Gastrocnemius medialis (tissue), 4 donors: ENCODE results near the gene USH2A. TPM values are rescaled to one million over a fixed set of nuclear protein-coding genes. Genes with fewer than 3 reads are reported as not detected.

Experiments
- ATAC-seq, 2 donors: fragments of 150-250 bp; one replicate each; pipeline ENCODE4 v1.9.1; 2016
- DNase-seq, 2 donors: peaks; one replicate each; pipeline ENCODE4 v3.0.0-alpha.2; 2019
- H3K27ac ChIP-seq, 4 donors: fragments of 200-600 bp; sonication (generic); 1 replicate in 1 of 4; 2 replicates in 3 of 4; pipeline ENCODE4 v1.5.1; 2016 to 2018; ENCODE audit warnings: mild to moderate bottlenecking in 2 of 4, moderate library complexity in 1 of 4
- H3K27me3 ChIP-seq, 3 donors: fragments of 200-600 bp; sonication (generic) in 2 of 3; 1 replicate in 1 of 3; 2 replicates in 2 of 3; pipeline versions ENCODE4 v1.5.1 to v1.6.0; 2016 to 2019; ENCODE audit warnings: mild to moderate bottlenecking in 1 of 3, moderate library complexity in 1 of 3
- H3K36me3 ChIP-seq, 2 donors: fragments of 200-600 bp; sonication (generic) in 1 of 2; one replicate each; pipeline ENCODE4 v1.5.1; 2017 to 2018
- H3K4me1 ChIP-seq, 2 donors: fragments of 200-600 bp; sonication (generic) in 1 of 2; one replicate each; pipeline ENCODE4 v1.5.1; 2016 to 2017; ENCODE audit warnings: mild to moderate bottlenecking in 2 of 2
- H3K4me3 ChIP-seq, 4 donors: fragments of 200-600 bp; sonication (generic) in 3 of 4; 1 replicate in 1 of 4; 2 replicates in 3 of 4; pipeline ENCODE4 v1.5.1; 2016 to 2019; ENCODE audit warnings: mild to moderate bottlenecking in 2 of 4
- H3K9me3 ChIP-seq, 3 donors: fragments of 200-600 bp; sonication (generic) in 2 of 3; 1 replicate in 1 of 3; 2 replicates in 2 of 3; pipeline ENCODE4 v1.5.1; 2016 to 2019
- CTCF ChIP-seq, 5 experiments: fragments of 450-650 bp in 3 of 5; fragments of 200-600 bp in 2 of 5; sonication (generic) in 2 of 5; IDR thresholded peaks in 4 of 5; conservative IDR thresholded peaks in 1 of 5; 1 replicate in 4 of 5; 2 replicates in 1 of 5; pipeline ENCODE4 v1.5.1; 2016 to 2019; ENCODE audit warnings: antibody characterized with exemption in 5 of 5, mild to moderate bottlenecking in 3 of 5, moderate library complexity in 3 of 5
- POLR2A ChIP-seq, 2 donors: fragments of 450-650 bp; IDR thresholded peaks; one replicate each; pipeline ENCODE4 v1.6.1; 2017; ENCODE audit warnings: antibody characterized with exemption in 2 of 2, mild to moderate bottlenecking in 2 of 2, moderate library complexity in 2 of 2
- in situ Hi-C, 4 donors: fragments of 200-750 bp; cut with MboI; loops; one replicate each; pipeline versions ENCODE4 v1.15.0 to v1.8.0; 2017; ENCODE audit warnings: low sequenced_read_pairs in 4 of 4
- intact Hi-C: fragments of 100-400 bp; cut with DNase I; formaldehyde crosslinking; loops from one replicate; pipeline ENCODE4 v1.15.1; 2023; ENCODE audit warnings: low total_unique reads
- total RNA-seq, 4 donors: library from RNA; depleted of rRNA; stranded (reverse); fragments of >200 nt; gene quantifications; one replicate each; pipeline versions ENCODE4 v1.1.0 to v1.2.3, GENCODE V29; 2016

USH2A gene
- total RNA-seq, 4 donors from 2014 or later, result 0.02 TPM; not detected in 3

- Histone ChIP-seq H3K4me1 (no peaks in the 10 kb centered on the region), H3K27me3 (no peaks in the 10 kb centered on the region), H3K27ac (no peak overlapping the region), H3K4me3 (no peak overlapping the region), H3K36me3 (no peaks in the 10 kb centered on the region), H3K9me3 (no peaks in the 10 kb centered on the region)
- DNase-seq (no peak), ATAC-seq (no peak)
- TF ChIP-seq POLR2A (IDR thresholded peaks at IDR 0.05) (no peak), CTCF (IDR thresholded peaks at IDR 0.05 in 4 of 5, conservative IDR thresholded peaks at IDR 0.05 in 1 of 5) (no peak)
- in situ Hi-C loops, result no loop called here
- intact Hi-C loops, result no loop called here
Measured at GRCh38 chr1:216045400-216045799, 377.8 kb downstream of the USH2A start.

DNA sequence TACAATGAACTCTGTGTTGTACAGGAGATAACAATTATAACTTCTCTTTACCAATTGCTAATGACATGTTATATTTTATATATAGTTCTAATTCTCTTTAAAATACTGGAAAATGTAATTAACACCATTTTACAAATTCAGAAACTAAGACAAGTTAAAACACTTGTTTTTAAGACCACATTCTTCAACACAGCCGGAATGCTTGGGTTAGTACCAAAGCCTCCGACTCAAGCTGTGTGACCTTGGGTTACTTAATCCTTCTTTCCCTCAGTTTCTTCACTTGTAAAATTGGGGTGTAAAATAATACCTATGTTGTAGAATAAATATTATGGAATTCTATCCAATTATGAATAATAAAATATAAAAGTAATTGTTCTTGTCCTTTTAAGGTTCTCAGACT lies 378.7 kb downstream of the USH2A start:
- no peaks in the 10 kb centered on the region for H3K9me3 ChIP-seq
- no peaks in the 10 kb centered on the region for H3K4me1 ChIP-seq
- intact Hi-C loops, result no loop called here
- in situ Hi-C loops, result no loop called here
- ATAC-seq, result no peak
- H3K36me3 ChIP-seq, result no peaks in the 10 kb centered on the region
- no peak overlapping the region for H3K4me3 ChIP-seq
- no peaks in the 10 kb centered on the region for H3K27me3 ChIP-seq
- TF ChIP-seq CTCF (IDR thresholded peaks at IDR 0.05 in 4 of 5, conservative IDR thresholded peaks at IDR 0.05 in 1 of 5) (no peak), POLR2A (IDR thresholded peaks at IDR 0.05) (no peak)
- H3K27ac ChIP-seq, result no peak overlapping the region
- no peak for DNase-seq

GRCh38 chr1:216034506-216034905 lies 388.7 kb downstream of the USH2A start:
- TF ChIP-seq CTCF (IDR thresholded peaks at IDR 0.05 in 4 of 5, conservative IDR thresholded peaks at IDR 0.05 in 1 of 5) (no peak), POLR2A (IDR thresholded peaks at IDR 0.05) (no peak)
- in situ Hi-C loops, result no loop called here
- Histone ChIP-seq H3K36me3 (no peaks in the 10 kb centered on the region), H3K4me3 (no peak overlapping the region), H3K27me3 (no peaks in the 10 kb centered on the region), H3K9me3 (no peaks in the 10 kb centered on the region), H3K4me1 (no peaks in the 10 kb centered on the region), H3K27ac (no peak overlapping the region)
- intact Hi-C loops, result no loop called here
- ATAC-seq (no peak), DNase-seq (no peak)

- H3K27me3 ChIP-seq, result no peaks in the 10 kb centered on the region
- H3K27ac ChIP-seq, result no peak overlapping the region
- ATAC-seq, result no peak
- DNase-seq, result no peak
- H3K9me3 ChIP-seq, result no peaks in the 10 kb centered on the region
- in situ Hi-C loops, result no loop called here
- intact Hi-C loops, result no loop called here
- no peaks in the 10 kb centered on the region for H3K36me3 ChIP-seq
- TF ChIP-seq CTCF (IDR thresholded peaks at IDR 0.05 in 4 of 5, conservative IDR thresholded peaks at IDR 0.05 in 1 of 5) (no peak), POLR2A (IDR thresholded peaks at IDR 0.05) (no peak)
- no peaks in the 10 kb centered on the region for H3K4me1 ChIP-seq
- no peak overlapping the region for H3K4me3 ChIP-seq
Measured at GRCh38 chr1:216032961-216033614, 390.2 kb downstream of the USH2A start.

DNA sequence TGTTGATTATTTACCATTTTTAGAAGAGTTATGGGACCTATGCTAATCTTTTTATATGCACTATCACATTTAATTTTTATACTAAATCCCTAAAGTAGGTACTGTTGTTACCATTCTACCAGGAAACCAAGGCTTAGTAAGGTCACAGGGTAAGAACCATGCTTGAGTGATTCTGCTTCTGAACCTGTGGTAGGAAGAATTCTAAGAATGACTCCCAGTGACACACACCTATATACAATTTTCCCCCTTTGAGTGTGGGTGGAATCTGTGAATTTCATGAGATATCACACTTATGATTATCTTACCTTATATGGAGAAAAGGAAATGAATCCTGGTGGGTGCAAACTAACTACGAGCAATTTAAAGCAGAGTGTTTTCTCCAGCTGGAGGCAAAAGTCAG lies 391.0 kb downstream of the USH2A start:
- Histone ChIP-seq H3K27ac (no peak overlapping the region), H3K4me1 (no peaks in the 10 kb centered on the region), H3K27me3 (no peaks in the 10 kb centered on the region), H3K9me3 (no peaks in the 10 kb centered on the region), H3K36me3 (no peaks in the 10 kb centered on the region), H3K4me3 (no peak overlapping the region)
- TF ChIP-seq CTCF (IDR thresholded peaks at IDR 0.05 in 4 of 5, conservative IDR thresholded peaks at IDR 0.05 in 1 of 5), result no peak
- TF ChIP-seq POLR2A (IDR thresholded peaks at IDR 0.05), result no peak
- DNase-seq (no peak), ATAC-seq (no peak)
- in situ Hi-C loops (no loop called here), intact Hi-C loops (no loop called here)
